HCT116 (cell line): Measurements from ENCODE around the gene PTTG2. TPM values are rescaled to one million over a fixed set of nuclear protein-coding genes. Genes with fewer than 3 reads are reported as not detected.

Experiments
- ATAC-seq: fragments of 200-7000 bp; cut with Tn5 transposase; 2 replicates; pipeline ENCODE4 v1.9.1; 2020; ENCODE audit warnings: mild to moderate bottlenecking, moderate library complexity
- BruUV-seq: library from RNA; stranded (reverse); fragments of 400-500 nt; replicated peaks from 2 replicates; lab custom pipeline; 2021; lab: Mats Ljungman, UMichigan
- CTCF ChIA-PET: fragments of 300-600 bp; sonication (Branson Sonifier 250); formaldehyde crosslinking; loops from one replicate; lab custom pipeline; 2021; ENCODE audit warnings: antibody characterized with exemption; lab: Charles Lee
- POLR2A ChIA-PET: fragments of 300-600, 350-600 bp; sonication (Branson Sonifier 250); formaldehyde crosslinking; loops from one replicate; lab custom pipeline; 2021; ENCODE audit warnings: antibody characterized with exemption; lab: Charles Lee
- RAD21 ChIA-PET, 2 experiments: fragments of 300-600 bp; sonication (Branson Sonifier 250); formaldehyde crosslinking; loops; one replicate each; lab custom pipeline; 2023; ENCODE audit warnings: low total read pairs in 2 of 2; ENCODE audit not compliant: uncharacterized antibody in 2 of 2, unreplicated experiment in 2 of 2, low non-redundant PET in 1 of 2; lab: Charles Lee
- DNase-seq: peaks from one replicate; pipeline ENCODE4 v3.0.0-alpha.2; 2010; ENCODE audit warnings: low read depth, low spot score
- H2AFZ ChIP-seq: fragments of 200-600 bp; shearing (Covaris generic), sonication (generic); 2 replicates; pipeline ENCODE4 v1.6.1; 2017; ENCODE audit warnings: low read depth, mixed run types, mixed read lengths, antibody characterized with exemption, low read length; ENCODE audit not compliant: poor library complexity, severe bottlenecking
- H3K27ac ChIP-seq: 2 replicates; pipeline ENCODE4 v1.5.1; 2012; ENCODE audit warnings: low read depth, low read length
- H3K27me3 ChIP-seq: fragments of 200-600 bp; sonication (generic); 2 replicates; pipeline ENCODE4 v1.6.1; 2016; ENCODE audit warnings: mixed run types, low read length, mixed read lengths; ENCODE audit not compliant: insufficient read depth
- H3K36me3 ChIP-seq, 2 experiments: fragments of 200-500 bp in 1 of 2; fragments of 200-600 bp in 1 of 2; sonication (Bioruptor generic) in 1 of 2; sonication (generic) in 1 of 2; 2 replicates each; pipeline versions ENCODE4 v1.5.1 to v1.6.1; 2014 to 2016; ENCODE audit warnings: low read length in 2 of 2, inconsistent platforms in 1 of 2, mixed read lengths in 1 of 2, mixed run types in 1 of 2; ENCODE audit not compliant: insufficient read depth in 2 of 2, control insufficient read depth in 1 of 2
- H3K4me1 ChIP-seq, 2 experiments: fragments of 200-600 bp in 1 of 2; sonication (generic) in 1 of 2; 2 replicates each; pipeline versions ENCODE4 v1.5.1 to v1.6.1; 2012 to 2017; ENCODE audit warnings: low read length in 2 of 2, inconsistent platforms in 1 of 2, mild to moderate bottlenecking in 1 of 2, mixed read lengths in 1 of 2, mixed run types in 1 of 2, moderate library complexity in 1 of 2; ENCODE audit not compliant: insufficient read depth in 2 of 2, control insufficient read depth in 1 of 2
- H3K4me2 ChIP-seq: fragments of 200-600 bp; sonication (generic); 2 replicates; pipeline ENCODE4 v1.6.1; 2017; ENCODE audit warnings: mixed run types, low read length, mixed read lengths
- H3K4me3 ChIP-seq, 2 experiments: fragments of 200-600 bp in 1 of 2; sonication (generic) in 1 of 2; replicated peaks in 1 of 2; 2 replicates each; pipeline ENCODE4 v1.5.1; 2011 to 2016; ENCODE audit warnings: low read length in 2 of 2, control low read depth in 1 of 2, low read depth in 1 of 2, mild to moderate bottlenecking in 1 of 2, mixed read lengths in 1 of 2, mixed run types in 1 of 2
- H3K79me2 ChIP-seq: fragments of 200-600 bp; sonication (generic); 2 replicates; pipeline ENCODE4 v1.6.1; 2017; ENCODE audit warnings: mild to moderate bottlenecking, mixed run types, low read length, moderate library complexity, mixed read lengths; ENCODE audit not compliant: insufficient read depth
- H3K9ac ChIP-seq: fragments of 200-600 bp; sonication (generic); 2 replicates; pipeline ENCODE4 v1.6.1; 2016; ENCODE audit warnings: low read length, mixed read lengths
- H3K9me2 ChIP-seq: fragments of 200-600 bp; sonication (generic), shearing (Covaris generic); 2 replicates; pipeline ENCODE4 v1.6.1; 2017; ENCODE audit warnings: mixed run types, mild to moderate bottlenecking, moderate library complexity; ENCODE audit not compliant: insufficient read depth
- H3K9me3 ChIP-seq, 2 experiments: fragments of 200-500 bp in 1 of 2; fragments of 200-600 bp in 1 of 2; sonication (Bioruptor generic) in 1 of 2; sonication (generic) in 1 of 2; 2 replicates each; pipeline ENCODE4 v1.6.1; 2014 to 2017; ENCODE audit warnings: low read length in 2 of 2, mixed read lengths in 2 of 2, inconsistent platforms in 1 of 2, low read depth in 1 of 2, mild to moderate bottlenecking in 1 of 2, mixed run types in 1 of 2, moderate library complexity in 1 of 2; ENCODE audit not compliant: control insufficient read depth in 1 of 2, insufficient read depth in 1 of 2
- H4K20me1 ChIP-seq: fragments of 200-600 bp; sonication (generic), shearing (Covaris generic); 2 replicates; pipeline ENCODE4 v1.6.1; 2017; ENCODE audit warnings: mixed run types, mild to moderate bottlenecking, moderate library complexity; ENCODE audit not compliant: insufficient read depth
- CBX3 ChIP-seq: IDR thresholded peaks from 2 replicates; pipeline ENCODE4 v1.6.1; 2012; ENCODE audit warnings: low read depth
- EGR1 ChIP-seq: IDR thresholded peaks from 2 replicates; pipeline ENCODE4 v1.6.1; 2012; ENCODE audit warnings: low read depth
- ELF1 ChIP-seq: IDR thresholded peaks from 2 replicates; pipeline ENCODE4 v1.6.1; 2012; ENCODE audit warnings: low read depth, borderline replicate concordance
- EZH2phosphoT487 ChIP-seq: fragments of 200-600 bp; IDR thresholded peaks from 2 replicates; pipeline ENCODE4 v1.6.1; 2018; ENCODE audit warnings: antibody characterized with exemption, borderline replicate concordance
- FOSL1 ChIP-seq: IDR thresholded peaks from 2 replicates; pipeline ENCODE4 v1.6.1; 2012; ENCODE audit warnings: low read depth
- JUND ChIP-seq: IDR thresholded peaks from 2 replicates; pipeline ENCODE4 v1.6.1; 2012
- POLR2A ChIP-seq: IDR thresholded peaks from 2 replicates; pipeline ENCODE4 v1.7.0; 2011; ENCODE audit warnings: borderline replicate concordance; ENCODE audit not compliant: insufficient read depth, insufficient read length; ENCODE audit errors: extremely low read depth
- POLR2AphosphoS5 ChIP-seq: IDR thresholded peaks from 2 replicates; pipeline ENCODE4 v1.6.1; 2011; ENCODE audit warnings: mild to moderate bottlenecking, low read depth, low read length, moderate library complexity
- RAD21 ChIP-seq: IDR thresholded peaks from 2 replicates; pipeline ENCODE4 v1.6.1; 2012; ENCODE audit warnings: low read depth, mild to moderate bottlenecking
- SP1 ChIP-seq: IDR thresholded peaks from 2 replicates; pipeline ENCODE4 v1.6.1; 2012; ENCODE audit warnings: low read depth
- SRF ChIP-seq: IDR thresholded peaks from 2 replicates; pipeline ENCODE4 v1.6.1; 2012; ENCODE audit warnings: low read depth
- TCF7L2 ChIP-seq: IDR thresholded peaks from 2 replicates; pipeline ENCODE4 v1.7.0; 2011; ENCODE audit warnings: borderline replicate concordance, inconsistent platforms; ENCODE audit not compliant: insufficient read depth, insufficient read length; ENCODE audit errors: extremely low read depth
- YY1 ChIP-seq: IDR thresholded peaks from 2 replicates; pipeline ENCODE4 v1.6.1; 2011; ENCODE audit warnings: low read length, low read depth, moderate library complexity, mild to moderate bottlenecking; ENCODE audit not compliant: insufficient replicate concordance; ENCODE audit errors: extremely low read depth
- ZFX ChIP-seq: fragments of 450-650 bp; IDR thresholded peaks from 2 replicates; pipeline ENCODE4 v1.6.1; 2017
- intact Hi-C: fragments of 100-400 bp; cut with micrococcal nuclease; formaldehyde crosslinking; loops from 2 replicates; pipeline ENCODE4 v1.10.0; 2022
- total RNA-seq: library from RNA; stranded (reverse); gene quantifications from one replicate; pipeline ENCODE4 v1.2.1, GENCODE V29; 2021; ENCODE audit not compliant: unreplicated experiment
- TF ChIP-seq, protein P1 (sequence below): IDR thresholded peaks from 2 replicates; pipeline ENCODE4 v1.6.1; 2012
- TF ChIP-seq, protein P2 (sequence below), 3 experiments: fragments of 200-600 bp in 1 of 3; sonication (generic) in 1 of 3; IDR thresholded peaks in 2 of 3; conservative IDR thresholded peaks in 1 of 3; 2 replicates each; pipeline ENCODE4 v1.5.1; 2012 to 2017; ENCODE audit warnings: low read depth in 2 of 3, low read length in 2 of 3, antibody characterized with exemption in 1 of 3, borderline replicate concordance in 1 of 3, control low read depth in 1 of 3, mild to moderate bottlenecking in 1 of 3, mixed read lengths in 1 of 3, mixed run types in 1 of 3, moderate library complexity in 1 of 3; ENCODE audit not compliant: insufficient read depth in 1 of 3
- TF ChIP-seq, protein P3 (sequence below): IDR thresholded peaks from 2 replicates; pipeline ENCODE4 v1.6.1; 2012
- TF ChIP-seq, protein P4 (sequence below): IDR thresholded peaks from 2 replicates; pipeline ENCODE4 v1.6.1; 2012; ENCODE audit warnings: low read depth
- TF ChIP-seq, protein P5 (sequence below): IDR thresholded peaks from 2 replicates; pipeline ENCODE4 v1.6.1; 2011; ENCODE audit warnings: mild to moderate bottlenecking, low read length, moderate library complexity; ENCODE audit not compliant: insufficient replicate concordance; ENCODE audit errors: extremely low read depth

Gene PTTG2
- total RNA-seq, 1 experiment from 2014 or later = not detected

DNA sequence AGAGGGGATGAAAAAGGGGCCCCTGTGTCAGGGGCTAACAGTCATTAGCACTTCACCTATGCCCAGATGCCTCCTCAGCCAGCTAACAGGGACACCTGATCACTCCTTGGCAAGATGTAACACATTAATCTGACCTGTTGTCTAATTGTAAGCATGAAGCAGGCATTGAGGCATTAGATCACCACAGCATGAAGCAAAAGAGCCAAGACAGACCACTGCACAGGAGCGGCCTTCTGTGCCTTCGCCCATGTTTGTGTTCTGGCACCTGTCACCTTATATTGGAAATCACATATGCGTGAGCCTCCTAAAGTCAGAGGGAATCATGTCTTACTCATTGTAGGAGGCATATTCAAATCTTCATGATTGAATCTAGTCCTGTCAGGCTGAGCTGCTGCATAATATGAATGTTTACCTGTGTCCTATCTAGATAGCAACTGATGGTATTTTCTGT, 48.4 kb downstream of the PTTG2 start:
- DNase-seq = no peak
- no peak for TF ChIP-seq RAD21
- TF ChIP-seq, protein P1, sequence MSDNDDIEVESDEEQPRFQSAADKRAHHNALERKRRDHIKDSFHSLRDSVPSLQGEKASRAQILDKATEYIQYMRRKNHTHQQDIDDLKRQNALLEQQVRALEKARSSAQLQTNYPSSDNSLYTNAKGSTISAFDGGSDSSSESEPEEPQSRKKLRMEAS = no peak
- TF ChIP-seq POLR2AphosphoS5 = no peak
- TF ChIP-seq POLR2A = no peak
- TF ChIP-seq, protein P2, sequence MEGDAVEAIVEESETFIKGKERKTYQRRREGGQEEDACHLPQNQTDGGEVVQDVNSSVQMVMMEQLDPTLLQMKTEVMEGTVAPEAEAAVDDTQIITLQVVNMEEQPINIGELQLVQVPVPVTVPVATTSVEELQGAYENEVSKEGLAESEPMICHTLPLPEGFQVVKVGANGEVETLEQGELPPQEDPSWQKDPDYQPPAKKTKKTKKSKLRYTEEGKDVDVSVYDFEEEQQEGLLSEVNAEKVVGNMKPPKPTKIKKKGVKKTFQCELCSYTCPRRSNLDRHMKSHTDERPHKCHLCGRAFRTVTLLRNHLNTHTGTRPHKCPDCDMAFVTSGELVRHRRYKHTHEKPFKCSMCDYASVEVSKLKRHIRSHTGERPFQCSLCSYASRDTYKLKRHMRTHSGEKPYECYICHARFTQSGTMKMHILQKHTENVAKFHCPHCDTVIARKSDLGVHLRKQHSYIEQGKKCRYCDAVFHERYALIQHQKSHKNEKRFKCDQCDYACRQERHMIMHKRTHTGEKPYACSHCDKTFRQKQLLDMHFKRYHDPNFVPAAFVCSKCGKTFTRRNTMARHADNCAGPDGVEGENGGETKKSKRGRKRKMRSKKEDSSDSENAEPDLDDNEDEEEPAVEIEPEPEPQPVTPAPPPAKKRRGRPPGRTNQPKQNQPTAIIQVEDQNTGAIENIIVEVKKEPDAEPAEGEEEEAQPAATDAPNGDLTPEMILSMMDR (IDR thresholded peaks at IDR 0.05 in 2 of 3, conservative IDR thresholded peaks at IDR 0.05 in 1 of 3; ENCODE audit: borderline replicate concordance in 1 of 3, insufficient read depth in 1 of 3, low read depth in 2 of 3, low read length in 2 of 3) = no peak
- no peak for TF ChIP-seq EGR1
- no peak for TF ChIP-seq SP1
- no peak for TF ChIP-seq CBX3
- no peak for TF ChIP-seq EZH2phosphoT487
- TF ChIP-seq ELF1 = no peak
- TF ChIP-seq JUND = no peak
- no peak for TF ChIP-seq YY1
- no peak for TF ChIP-seq FOSL1
- TF ChIP-seq, protein P3, sequence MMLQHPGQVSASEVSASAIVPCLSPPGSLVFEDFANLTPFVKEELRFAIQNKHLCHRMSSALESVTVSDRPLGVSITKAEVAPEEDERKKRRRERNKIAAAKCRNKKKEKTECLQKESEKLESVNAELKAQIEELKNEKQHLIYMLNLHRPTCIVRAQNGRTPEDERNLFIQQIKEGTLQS = no peak
- TF ChIP-seq, protein P4, sequence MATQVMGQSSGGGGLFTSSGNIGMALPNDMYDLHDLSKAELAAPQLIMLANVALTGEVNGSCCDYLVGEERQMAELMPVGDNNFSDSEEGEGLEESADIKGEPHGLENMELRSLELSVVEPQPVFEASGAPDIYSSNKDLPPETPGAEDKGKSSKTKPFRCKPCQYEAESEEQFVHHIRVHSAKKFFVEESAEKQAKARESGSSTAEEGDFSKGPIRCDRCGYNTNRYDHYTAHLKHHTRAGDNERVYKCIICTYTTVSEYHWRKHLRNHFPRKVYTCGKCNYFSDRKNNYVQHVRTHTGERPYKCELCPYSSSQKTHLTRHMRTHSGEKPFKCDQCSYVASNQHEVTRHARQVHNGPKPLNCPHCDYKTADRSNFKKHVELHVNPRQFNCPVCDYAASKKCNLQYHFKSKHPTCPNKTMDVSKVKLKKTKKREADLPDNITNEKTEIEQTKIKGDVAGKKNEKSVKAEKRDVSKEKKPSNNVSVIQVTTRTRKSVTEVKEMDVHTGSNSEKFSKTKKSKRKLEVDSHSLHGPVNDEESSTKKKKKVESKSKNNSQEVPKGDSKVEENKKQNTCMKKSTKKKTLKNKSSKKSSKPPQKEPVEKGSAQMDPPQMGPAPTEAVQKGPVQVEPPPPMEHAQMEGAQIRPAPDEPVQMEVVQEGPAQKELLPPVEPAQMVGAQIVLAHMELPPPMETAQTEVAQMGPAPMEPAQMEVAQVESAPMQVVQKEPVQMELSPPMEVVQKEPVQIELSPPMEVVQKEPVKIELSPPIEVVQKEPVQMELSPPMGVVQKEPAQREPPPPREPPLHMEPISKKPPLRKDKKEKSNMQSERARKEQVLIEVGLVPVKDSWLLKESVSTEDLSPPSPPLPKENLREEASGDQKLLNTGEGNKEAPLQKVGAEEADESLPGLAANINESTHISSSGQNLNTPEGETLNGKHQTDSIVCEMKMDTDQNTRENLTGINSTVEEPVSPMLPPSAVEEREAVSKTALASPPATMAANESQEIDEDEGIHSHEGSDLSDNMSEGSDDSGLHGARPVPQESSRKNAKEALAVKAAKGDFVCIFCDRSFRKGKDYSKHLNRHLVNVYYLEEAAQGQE = no peak
- no peak for TF ChIP-seq SRF
- no peak for TF ChIP-seq TCF7L2
- TF ChIP-seq ZFX = no peak
- TF ChIP-seq, protein P5, sequence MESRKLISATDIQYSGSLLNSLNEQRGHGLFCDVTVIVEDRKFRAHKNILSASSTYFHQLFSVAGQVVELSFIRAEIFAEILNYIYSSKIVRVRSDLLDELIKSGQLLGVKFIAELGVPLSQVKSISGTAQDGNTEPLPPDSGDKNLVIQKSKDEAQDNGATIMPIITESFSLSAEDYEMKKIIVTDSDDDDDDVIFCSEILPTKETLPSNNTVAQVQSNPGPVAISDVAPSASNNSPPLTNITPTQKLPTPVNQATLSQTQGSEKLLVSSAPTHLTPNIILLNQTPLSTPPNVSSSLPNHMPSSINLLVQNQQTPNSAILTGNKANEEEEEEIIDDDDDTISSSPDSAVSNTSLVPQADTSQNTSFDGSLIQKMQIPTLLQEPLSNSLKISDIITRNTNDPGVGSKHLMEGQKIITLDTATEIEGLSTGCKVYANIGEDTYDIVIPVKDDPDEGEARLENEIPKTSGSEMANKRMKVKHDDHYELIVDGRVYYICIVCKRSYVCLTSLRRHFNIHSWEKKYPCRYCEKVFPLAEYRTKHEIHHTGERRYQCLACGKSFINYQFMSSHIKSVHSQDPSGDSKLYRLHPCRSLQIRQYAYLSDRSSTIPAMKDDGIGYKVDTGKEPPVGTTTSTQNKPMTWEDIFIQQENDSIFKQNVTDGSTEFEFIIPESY = no peak
- TF ChIP-seq, all 23 proteins: peak for 0
- no peaks in the 10 kb centered on the region for H3K9me3 ChIP-seq
- no peak for ATAC-seq
- H3K4me3 ChIP-seq = no peak overlapping the region
- intact Hi-C loops = no loop called here
- no peaks in the 10 kb centered on the region for H3K27me3 ChIP-seq
- no peak overlapping the region for H3K4me2 ChIP-seq
- ChIA-PET CTCF (no interaction called here), POLR2A (no interaction called here), RAD21 (no interaction called here)
- peaks cover 2 to 14% of the 10 kb centered on the region in 2 experiments; a peak in 2 of 4 replicates for H3K4me1 ChIP-seq
- H3K36me3 ChIP-seq = no peaks in the 10 kb centered on the region
- H3K9me2 ChIP-seq = no peaks in the 10 kb centered on the region
- H3K27ac ChIP-seq = no peak overlapping the region
- H3K9ac ChIP-seq = no peak overlapping the region
- 0 out of 2 replicates have a peak, but pooled peaks cover 5% of the 10 kb centered on the region for H4K20me1 ChIP-seq
- no TSS peak for BruUV-seq
- H3K79me2 ChIP-seq = peaks cover 8% of the 10 kb centered on the region
- H2AFZ ChIP-seq = no peak overlapping the region
